CD4-positive, CD25-positive, alpha-beta regulatory T cell (primary cell): ENCODE measurements around the gene WNK1. TPM values are rescaled to one million over a fixed set of nuclear protein-coding genes. Genes with fewer than 3 reads are reported as not detected.
A peak's percentile ranks its signal among the peaks of the same experiment; 100 is the strongest.

Experiments used
- ATAC-seq, 2 donors: fragments of 150-1000 bp; cut with Tn5 transposase; one replicate each; pipeline ENCODE4 v1.10.0; 2021; ENCODE audit warnings: low read depth in 2 of 2, moderate number of reproducible peaks in 2 of 2, moderate library complexity in 1 of 2
- DNase-seq, 3 donors: peaks; one replicate each; pipeline versions ENCODE4 v3.0.0 to v3.0.0-alpha.2; 2012 to 2022; ENCODE audit warnings: mixed read lengths in 1 of 3
- H3K27ac ChIP-seq: one replicate; pipeline ENCODE4 v1.7.0; 2013; ENCODE audit warnings: mild to moderate bottlenecking, low read length; ENCODE audit not compliant: insufficient read depth, poor library complexity, severe bottlenecking
- H3K27me3 ChIP-seq: one replicate; pipeline ENCODE4 v1.7.0; 2013; ENCODE audit warnings: low read length; ENCODE audit not compliant: control insufficient read depth, insufficient read depth
- H3K36me3 ChIP-seq: one replicate; pipeline ENCODE4 v1.7.0; 2013; ENCODE audit warnings: mild to moderate bottlenecking, low read length, moderate library complexity; ENCODE audit not compliant: control insufficient read depth, insufficient read depth
- H3K4me1 ChIP-seq: 2 replicates; pipeline ENCODE4 v1.7.0; 2013; ENCODE audit warnings: mild to moderate bottlenecking, low read length; ENCODE audit not compliant: insufficient read depth, control insufficient read depth, poor library complexity, severe bottlenecking
- H3K4me3 ChIP-seq: one replicate; pipeline ENCODE4 v1.7.0; 2013; ENCODE audit warnings: low read depth, mild to moderate bottlenecking, low read length, moderate library complexity
- H3K9me3 ChIP-seq, 2 experiments: 1 replicate in 1 of 2; 2 replicates in 1 of 2; pipeline ENCODE4 v1.7.0; 2013; ENCODE audit warnings: low read length in 2 of 2, mild to moderate bottlenecking in 1 of 2, moderate library complexity in 1 of 2; ENCODE audit not compliant: control insufficient read depth in 2 of 2
- H3K27ac Mint-ChIP-seq, 3 donors: one replicate each; pipeline ENCODE4 v1.8.0; 2020 to 2022; ENCODE audit warnings: mild to moderate bottlenecking in 3 of 3, mixed read lengths in 3 of 3, moderate library complexity in 2 of 3
- H3K27me3 Mint-ChIP-seq: one replicate; pipeline ENCODE4 v1.8.0; 2022; ENCODE audit warnings: mild to moderate bottlenecking, mixed read lengths
- H3K36me3 Mint-ChIP-seq: one replicate; pipeline ENCODE4 v1.8.0; 2020; ENCODE audit warnings: mixed read lengths
- H3K4me1 Mint-ChIP-seq, 4 donors: one replicate each; pipeline ENCODE4 v1.8.0; 2020 to 2022; ENCODE audit warnings: mixed read lengths in 4 of 4, mild to moderate bottlenecking in 1 of 4
- H3K4me3 Mint-ChIP-seq, 4 donors: one replicate each; pipeline ENCODE4 v1.8.0; 2020 to 2022; ENCODE audit warnings: mild to moderate bottlenecking in 4 of 4, mixed read lengths in 4 of 4, moderate library complexity in 3 of 4
- H3K9me3 Mint-ChIP-seq, 7 donors: one replicate each; pipeline ENCODE4 v1.8.0; 2020 to 2022; ENCODE audit warnings: mixed read lengths in 7 of 7, mild to moderate bottlenecking in 3 of 7, moderate library complexity in 2 of 7
- polyA plus RNA-seq, 4 donors: library from polyadenylated mRNA; unstranded; fragments of 300-500 nt; fragmentation: Illumina TruSeq; gene quantifications; one replicate each; pipeline ENCODE4 v1.2.3, GENCODE V29; 2021
- total RNA-seq: library from RNA; stranded (reverse); gene quantifications from one replicate; pipeline ENCODE4 v1.2.3, GENCODE V29; 2022

The WNK1 gene
- total and polyA plus RNA-seq, 5 donors from 2014 or later, result 22.1 to 360 (median 32.8) TPM

- Histone ChIP-seq H3K36me3 (no peaks in the 10 kb centered on the region), H3K9me3 (no peaks in the 10 kb centered on the region), H3K27me3 (no peaks in the 10 kb centered on the region), H3K4me3 (peak overlapping the region; percentile 51), H3K27ac (no peak overlapping the region), H3K4me1 (peaks cover 55% of the 10 kb centered on the region)
- peak overlapping the region in 1 of 3 donors; percentile 60 for H3K27ac Mint-ChIP-seq
- peaks cover 0 to 2% (median 0%) of the 10 kb centered on the region in 7 donors for H3K9me3 Mint-ChIP-seq
- DNase-seq (no peak), ATAC-seq (no peak)
- H3K4me1 Mint-ChIP-seq, result peaks cover 51 to 84% (median 63%) of the 10 kb centered on the region in 4 donors
- H3K27me3 Mint-ChIP-seq, result no peaks in the 10 kb centered on the region
- peak overlapping the region in 2 of 4 donors; percentile 36 for H3K4me3 Mint-ChIP-seq
- H3K36me3 Mint-ChIP-seq, result no peaks in the 10 kb centered on the region
These were observed 48.0 kb downstream of the WNK1 start for GRCh38 chr12:800401-800800.

GRCh38 chr12:802242-803120 is 50.1 kb downstream of the WNK1 start:
- no peaks in the 10 kb centered on the region for H3K27me3 Mint-ChIP-seq

GRCh38 chr12:805022-805632 is 52.7 kb downstream of the WNK1 start:
- Mint-ChIP-seq H3K27me3 (no peaks in the 10 kb centered on the region), H3K36me3 (no peaks in the 10 kb centered on the region), H3K27ac (no peak overlapping the region), H3K4me3 (no peak overlapping the region), H3K4me1 (peaks cover 45 to 88% (median 67%) of the 10 kb centered on the region in 4 donors), H3K9me3 (peaks cover 0 to 3% (median 0%) of the 10 kb centered on the region in 7 donors)
- no peaks in the 10 kb centered on the region for H3K27me3 ChIP-seq
- DNase-seq (no peak), ATAC-seq (no peak)
- H3K36me3 ChIP-seq, result no peaks in the 10 kb centered on the region
- H3K4me1 ChIP-seq, result peaks cover 71% of the 10 kb centered on the region
- no peak overlapping the region for H3K4me3 ChIP-seq
- H3K27ac ChIP-seq, result peak overlapping the region; percentile 41
- no peaks in the 10 kb centered on the region for H3K9me3 ChIP-seq

More at GRCh38 chr12:802242-803120, 50.1 kb downstream of the WNK1 start:
- Histone ChIP-seq H3K4me1 (peaks cover 62% of the 10 kb centered on the region), H3K36me3 (no peaks in the 10 kb centered on the region), H3K27ac (peak overlapping the region; percentile 42), H3K27me3 (no peaks in the 10 kb centered on the region), H3K9me3 (no peaks in the 10 kb centered on the region), H3K4me3 (peak overlapping the region; percentile 23)
- Mint-ChIP-seq H3K9me3 (peaks cover 0 to 3% (median 0%) of the 10 kb centered on the region in 7 donors), H3K27ac (peak overlapping the region in 1 of 3 donors; percentile 59), H3K4me1 (peaks cover 48 to 83% (median 60%) of the 10 kb centered on the region in 4 donors), H3K4me3 (peak overlapping the region; percentile 26 to 84 (median 48)), H3K36me3 (no peaks in the 10 kb centered on the region)
- no peak for ATAC-seq
- no peak for DNase-seq

- ATAC-seq (no peak), DNase-seq (no peak)
- Histone ChIP-seq H3K4me1 (peaks cover 76% of the 10 kb centered on the region), H3K4me3 (peak overlapping the region; percentile 74), H3K27ac (peak overlapping the region; percentile 68), H3K9me3 (no peaks in the 10 kb centered on the region), H3K27me3 (no peaks in the 10 kb centered on the region), H3K36me3 (no peaks in the 10 kb centered on the region)
- Mint-ChIP-seq H3K4me1 (peaks cover 48 to 88% (median 68%) of the 10 kb centered on the region in 4 donors), H3K27me3 (no peaks in the 10 kb centered on the region), H3K36me3 (no peaks in the 10 kb centered on the region), H3K9me3 (peaks cover 0 to 3% (median 0%) of the 10 kb centered on the region in 7 donors), H3K27ac (peak overlapping the region; percentile 26 to 69 (median 38)), H3K4me3 (peak overlapping the region; percentile 27 to 68 (median 42))
These were observed 53.9 kb downstream of the WNK1 start for GRCh38 chr12:806200-806791.

GRCh38 chr12:807041-807735 is 54.8 kb downstream of the WNK1 start:
- H3K9me3 Mint-ChIP-seq, result peaks cover 0 to 3% (median 0%) of the 10 kb centered on the region in 7 donors
- Histone ChIP-seq H3K27ac (peak overlapping the region; percentile 68), H3K9me3 (no peaks in the 10 kb centered on the region), H3K4me1 (peaks cover 76% of the 10 kb centered on the region), H3K4me3 (peak overlapping the region; percentile 74), H3K36me3 (no peaks in the 10 kb centered on the region), H3K27me3 (no peaks in the 10 kb centered on the region)
- peak overlapping the region; percentile 26 to 62 (median 26) for H3K27ac Mint-ChIP-seq
- no peaks in the 10 kb centered on the region for H3K27me3 Mint-ChIP-seq
- DNase-seq (peak in 2 of 3 donors; percentile 30 to 39), ATAC-seq (peak in 1 of 2 donors; percentile 50)
- H3K36me3 Mint-ChIP-seq, result no peaks in the 10 kb centered on the region
- H3K4me3 Mint-ChIP-seq, result peak overlapping the region; percentile 51 to 78 (median 66)
- peaks cover 54 to 89% (median 69%) of the 10 kb centered on the region in 4 donors for H3K4me1 Mint-ChIP-seq

GRCh38 chr12:810116-810515 is 57.7 kb downstream of the WNK1 start:
- peak overlapping the region; percentile 53 for H3K4me3 ChIP-seq
- Mint-ChIP-seq H3K4me3 (peak overlapping the region; percentile 33 to 68 (median 50)), H3K36me3 (no peaks in the 10 kb centered on the region), H3K27me3 (no peaks in the 10 kb centered on the region), H3K27ac (peak overlapping the region in 2 of 3 donors; percentile 70 to 86), H3K9me3 (peaks cover 0 to 3% (median 0%) of the 10 kb centered on the region in 7 donors), H3K4me1 (peaks cover 53 to 85% (median 71%) of the 10 kb centered on the region in 4 donors)
- peaks cover 81% of the 10 kb centered on the region for H3K4me1 ChIP-seq
- ATAC-seq, result no peak
- peaks cover 5% of the 10 kb centered on the region for H3K36me3 ChIP-seq
- no peaks in the 10 kb centered on the region for H3K9me3 ChIP-seq
- no peak for DNase-seq
- H3K27ac ChIP-seq, result peak overlapping the region; percentile 71
- no peaks in the 10 kb centered on the region for H3K27me3 ChIP-seq
